Uterus (tissue), 4 donors: ENCODE data around the gene UVRAG. TPM values are rescaled to one million over a fixed set of nuclear protein-coding genes. Genes with fewer than 3 reads are reported as not detected.

ENCODE experiments used
- DNase-seq, 2 donors: peaks; one replicate each; pipeline ENCODE4 v3.0.0-alpha.2; 2019 to 2020
- H3K27ac ChIP-seq, 2 donors: fragments of 200-600 bp; sonication (generic); 1 replicate in 1 of 2; 2 replicates in 1 of 2; pipeline ENCODE4 v1.5.1; 2016 to 2018
- H3K27me3 ChIP-seq, 2 donors: fragments of 200-600 bp; sonication (generic); one replicate each; pipeline ENCODE4 v1.5.1; 2018 to 2019; ENCODE audit warnings: control low read depth in 1 of 2
- H3K36me3 ChIP-seq, 2 donors: fragments of 200-600 bp; sonication (generic); one replicate each; pipeline ENCODE4 v1.5.1; 2019; ENCODE audit warnings: control low read depth in 1 of 2
- H3K4me1 ChIP-seq, 2 donors: fragments of 200-600 bp; sonication (generic); one replicate each; pipeline ENCODE4 v1.5.1; 2018 to 2019; ENCODE audit warnings: control low read depth in 1 of 2
- H3K4me3 ChIP-seq, 2 donors: fragments of 200-600 bp; sonication (generic); 1 replicate in 1 of 2; 2 replicates in 1 of 2; pipeline ENCODE4 v1.5.1; 2018 to 2019; ENCODE audit warnings: mild to moderate bottlenecking in 1 of 2
- H3K9me3 ChIP-seq, 2 donors: fragments of 200-600 bp; sonication (generic); one replicate each; pipeline ENCODE4 v1.5.1; 2019; ENCODE audit warnings: control low read depth in 1 of 2
- CTCF ChIP-seq, 4 experiments: fragments of 200-600 bp in 2 of 4; fragments of 450-650 bp in 2 of 4; sonication (generic) in 2 of 4; IDR thresholded peaks; one replicate each; pipeline ENCODE4 v1.5.1; 2016 to 2019; ENCODE audit warnings: antibody characterized with exemption in 4 of 4, mild to moderate bottlenecking in 2 of 4, moderate library complexity in 1 of 4
- POLR2A ChIP-seq, 2 donors: fragments of 450-650 bp; IDR thresholded peaks; one replicate each; pipeline ENCODE4 v1.6.1; 2016; ENCODE audit warnings: antibody characterized with exemption in 2 of 2, mild to moderate bottlenecking in 1 of 2, moderate library complexity in 1 of 2
- intact Hi-C: fragments of 100-400 bp; cut with DNase I; formaldehyde crosslinking; loops from one replicate; pipeline ENCODE4 v1.15.1; 2023; ENCODE audit warnings: low total_unique reads
- total RNA-seq, 4 donors: library from RNA; depleted of rRNA in 3 of 4; stranded (reverse); fragments of >200 nt in 3 of 4; gene quantifications; one replicate each; pipeline versions ENCODE4 v1.1.0 to v1.2.4, GENCODE V29; 2014 to 2023
- donor health status: DM: yes; HTN: yes; CAD: no.

UVRAG gene
- total RNA-seq, 4 donors from 2014 or later, result 14.9 to 42.9 (median 26.4) TPM

GRCh38 chr11:75795276-75796090, 19.5 kb upstream of the UVRAG start:
- no peak for DNase-seq
- H3K4me1 ChIP-seq, result no peaks in the 10 kb centered on the region
- H3K36me3 ChIP-seq, result no peaks in the 10 kb centered on the region
- intact Hi-C loops, result loop anchor here (10.0 kb wide), 1 partner anchor 369 kb away; no protein-coding TSS in a partner anchor
- no peak for TF ChIP-seq CTCF (IDR thresholded peaks at IDR 0.05)
- no peak for TF ChIP-seq POLR2A (IDR thresholded peaks at IDR 0.05)
- H3K9me3 ChIP-seq, result no peaks in the 10 kb centered on the region
- H3K4me3 ChIP-seq, result no peak overlapping the region
- H3K27ac ChIP-seq, result no peak overlapping the region
- no peaks in the 10 kb centered on the region for H3K27me3 ChIP-seq

GRCh38 chr11:75796091-75796435, 18.9 kb upstream of the UVRAG start:
- H3K27me3 ChIP-seq, result no peaks in the 10 kb centered on the region

GRCh38 chr11:75797116-75797515, 17.9 kb upstream of the UVRAG start:
- intact Hi-C loops, result loop anchor here (10.0 kb wide), 1 partner anchor 368 kb away; no protein-coding TSS in a partner anchor

More at GRCh38 chr11:75796091-75796435, 18.9 kb upstream of the UVRAG start:
- no peak overlapping the region for H3K27ac ChIP-seq
- no peaks in the 10 kb centered on the region for H3K4me1 ChIP-seq
- no peaks in the 10 kb centered on the region for H3K36me3 ChIP-seq
- no peaks in the 10 kb centered on the region for H3K9me3 ChIP-seq
- no peak for DNase-seq
- H3K4me3 ChIP-seq, result no peak overlapping the region
- intact Hi-C loops, result loop anchor here (10.0 kb wide), 1 partner anchor 369 kb away; no protein-coding TSS in a partner anchor
- TF ChIP-seq POLR2A (IDR thresholded peaks at IDR 0.05) (no peak), CTCF (IDR thresholded peaks at IDR 0.05) (no peak)

GRCh38 chr11:75797792-75798191, 17.2 kb upstream of the UVRAG start:
- Histone ChIP-seq H3K27ac (no peak overlapping the region), H3K27me3 (no peaks in the 10 kb centered on the region), H3K36me3 (no peaks in the 10 kb centered on the region), H3K4me3 (no peak overlapping the region), H3K4me1 (no peaks in the 10 kb centered on the region), H3K9me3 (no peaks in the 10 kb centered on the region)
- intact Hi-C loops, result loop anchor here (10.0 kb wide), 1 partner anchor 367 kb away; no protein-coding TSS in a partner anchor
- TF ChIP-seq CTCF (IDR thresholded peaks at IDR 0.05) (no peak), POLR2A (IDR thresholded peaks at IDR 0.05) (no peak)
- no peak for DNase-seq

More at GRCh38 chr11:75797116-75797515, 17.9 kb upstream of the UVRAG start:
- no peak overlapping the region for H3K4me3 ChIP-seq
- TF ChIP-seq POLR2A (IDR thresholded peaks at IDR 0.05), result no peak
- no peak for TF ChIP-seq CTCF (IDR thresholded peaks at IDR 0.05)
- no peaks in the 10 kb centered on the region for H3K27me3 ChIP-seq
- no peaks in the 10 kb centered on the region for H3K4me1 ChIP-seq
- no peaks in the 10 kb centered on the region for H3K36me3 ChIP-seq
- H3K27ac ChIP-seq, result no peak overlapping the region
- no peak for DNase-seq
- no peaks in the 10 kb centered on the region for H3K9me3 ChIP-seq

- no peak for DNase-seq
- H3K4me3 ChIP-seq, result no peak overlapping the region
- H3K27ac ChIP-seq, result no peak overlapping the region
- intact Hi-C loops, result loop anchor here (5.0 kb wide), 1 partner anchor 67 kb away; no protein-coding TSS in a partner anchor
- no peaks in the 10 kb centered on the region for H3K9me3 ChIP-seq
- H3K4me1 ChIP-seq, result no peaks in the 10 kb centered on the region
- no peaks in the 10 kb centered on the region for H3K27me3 ChIP-seq
- no peaks in the 10 kb centered on the region for H3K36me3 ChIP-seq
- TF ChIP-seq CTCF (IDR thresholded peaks at IDR 0.05) (no peak), POLR2A (IDR thresholded peaks at IDR 0.05) (no peak)
Observed at GRCh38 chr11:75800136-75800675, 14.8 kb upstream of the UVRAG start.
